Measurements from ENCODE around the gene TP53I3.

TP53I3 gene

GRCh38 chr2:24084386-24085199 is at the start of gene TP53I3:
Gene TP53I3, minus strand, starts transcription at chr2:24084834. Its CDS starts 508 bp downstream, at chr2:24084326.
- peaks cover 19% of the 10 kb centered on the region for H3K36me3 ChIP-seq (replicated peaks)
- H3K9me3 ChIP-seq = no peaks in the 10 kb centered on the region
- H3K4me1 ChIP-seq = peaks cover 8% of the 10 kb centered on the region
- H3K4me3 ChIP-seq = peak within 1 kb of the TSS; percentile 47
- no peaks in the 10 kb centered on the region for H3K27me3 ChIP-seq (ENCODE audit: low read depth)
- peak; percentile 84 to 92 for DNase-seq (ENCODE audit: low spot score in 2 of 2)
- in situ Hi-C loops (cut with MboI; ENCODE audit: low sequenced_read_pairs) = loop anchor here (10.0 kb wide), 1 partner anchor 160 kb away; the partner anchor contains the start of gene ATAD2B

DNA sequence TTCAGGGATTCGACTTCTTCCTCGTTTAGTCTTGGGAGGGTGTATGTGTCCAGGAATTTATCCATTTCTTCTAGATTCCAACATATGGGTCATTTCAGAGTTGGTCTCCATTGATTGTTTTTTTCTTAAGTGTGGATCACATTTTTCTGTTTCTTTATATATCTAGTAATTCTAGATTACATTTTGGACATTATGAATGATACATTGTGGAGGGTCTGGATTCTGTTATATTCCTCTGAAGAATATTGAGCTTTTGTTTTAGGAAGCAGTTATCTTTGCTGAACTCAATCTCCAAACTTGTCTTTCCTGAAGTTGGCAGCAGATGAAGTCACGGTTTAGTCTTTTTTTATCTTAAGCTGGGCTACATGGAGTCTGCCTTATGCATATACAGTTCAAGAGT is 47.9 kb upstream of the TP53I3 start:
- Histone ChIP-seq H3K27me3 (ENCODE audit: low read depth) (no peaks in the 10 kb centered on the region), H3K4me3 (no peak overlapping the region), H3K4me1 (no peaks in the 10 kb centered on the region), H3K9me3 (peaks cover 2% of the 10 kb centered on the region; the same call in 1 of the 2 replicates), H3K36me3 (replicated peaks) (no peaks in the 10 kb centered on the region)
- no peak for DNase-seq (ENCODE audit: low spot score in 2 of 2)
- in situ Hi-C loops (cut with MboI; ENCODE audit: low sequenced_read_pairs) = no loop called here

- DNase-seq (ENCODE audit: low spot score in 2 of 2) = no peak
- H3K4me3 ChIP-seq = no peak overlapping the region
- in situ Hi-C loops (cut with MboI; ENCODE audit: low sequenced_read_pairs) = no loop called here
- no peaks in the 10 kb centered on the region for H3K27me3 ChIP-seq (ENCODE audit: low read depth)
- H3K9me3 ChIP-seq = no peaks in the 10 kb centered on the region; the same call in 1 of the 2 replicates
- H3K4me1 ChIP-seq = peaks cover 5% of the 10 kb centered on the region; the same call in 1 of the 2 replicates
- H3K36me3 ChIP-seq (replicated peaks) = no peaks in the 10 kb centered on the region
Observed at GRCh38 chr2:24125956-24126355, 41.3 kb upstream of the TP53I3 start.

DNA sequence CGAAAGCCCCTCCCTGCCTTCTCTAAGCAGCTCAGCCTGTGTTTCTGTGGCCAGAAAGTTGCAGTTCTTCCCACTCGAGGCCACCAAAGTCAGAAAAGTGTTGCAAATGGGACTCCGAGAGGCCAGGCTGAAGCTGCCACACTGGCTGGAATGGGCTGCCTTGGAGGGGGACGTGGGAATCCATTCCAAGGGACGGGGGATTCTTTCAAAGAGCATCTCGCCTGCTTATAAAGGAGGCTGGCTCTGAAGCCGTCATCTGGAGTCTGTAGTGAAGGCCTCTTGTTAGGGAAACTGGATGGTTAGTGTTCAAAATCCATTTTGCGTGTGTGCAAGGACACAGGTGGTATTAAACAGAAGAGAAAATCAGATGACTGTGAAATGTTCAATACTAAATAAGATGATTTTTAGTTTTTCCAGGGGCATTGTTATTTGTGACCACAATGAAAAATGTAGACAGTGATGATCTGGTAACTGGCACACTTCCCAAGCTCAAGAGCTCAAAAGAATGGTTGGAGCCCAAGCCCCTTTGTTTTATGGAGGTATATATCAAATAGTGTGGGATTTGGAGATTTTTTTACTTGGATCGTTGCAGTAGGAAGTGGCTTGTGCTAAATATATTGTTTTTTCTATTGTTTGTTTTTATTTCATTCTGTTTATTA is 39.4 kb upstream of the TP53I3 start:
- in situ Hi-C loops (cut with MboI; ENCODE audit: low sequenced_read_pairs) = no loop called here
- H3K36me3 ChIP-seq (replicated peaks) = no peaks in the 10 kb centered on the region
- no peaks in the 10 kb centered on the region for H3K9me3 ChIP-seq
- peak overlapping the region; percentile 46 for H3K4me3 ChIP-seq
- DNase-seq (ENCODE audit: low spot score in 2 of 2) = peak; percentile 40 to 52
- H3K27me3 ChIP-seq (ENCODE audit: low read depth) = no peaks in the 10 kb centered on the region
- peaks cover 5% of the 10 kb centered on the region; the same call in 1 of the 2 replicates for H3K4me1 ChIP-seq

DNA sequence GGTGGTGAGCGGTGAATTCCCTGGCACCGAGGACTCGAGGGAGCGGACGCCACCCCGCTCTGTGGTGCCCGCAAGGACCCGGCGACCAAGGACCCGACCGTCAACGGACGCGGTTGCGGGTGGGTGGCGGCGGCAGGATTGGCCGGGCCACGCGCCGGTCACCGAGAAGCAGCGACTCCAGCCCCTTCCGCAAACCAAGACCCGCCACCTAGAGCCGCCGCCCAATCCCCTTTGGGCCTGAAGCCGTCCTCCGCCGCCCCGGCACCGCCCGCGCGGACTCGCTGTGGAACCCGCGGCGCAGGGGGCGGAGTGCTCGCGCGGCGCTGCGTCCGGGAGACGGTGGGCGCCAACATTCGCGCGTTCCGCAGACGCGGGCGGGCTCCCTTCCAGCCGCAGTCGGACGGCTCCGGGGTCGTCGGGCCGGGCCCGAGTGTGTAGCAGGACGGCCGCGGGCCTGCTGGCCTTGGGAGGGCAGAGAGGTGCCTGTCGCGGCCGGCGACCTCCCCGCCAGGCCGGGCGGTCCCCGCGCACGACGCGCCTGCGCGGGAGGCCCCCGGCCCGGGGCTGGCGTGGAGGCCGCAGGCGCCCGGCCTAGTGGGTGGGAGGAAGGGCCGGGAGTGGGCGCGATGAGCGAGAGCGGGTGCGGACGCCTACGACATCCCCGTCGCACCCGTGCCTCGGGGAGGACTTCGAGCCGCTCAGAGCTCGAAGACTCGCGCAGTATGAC is 38.7 kb upstream of the TP53I3 start, which contains the start of the genes FAM228B and PFN4:
TSS of gene FAM228B (plus strand) at position 275 of the 727 bp plus-strand sequence. CDS start 893 bp downstream, outside the sequence.
TSS of gene PFN4 (minus strand) at position 140 of the 727 bp plus-strand sequence. CDS start 799 bp downstream, outside the sequence.
- H3K36me3 ChIP-seq (replicated peaks) = no peaks in the 10 kb centered on the region
- in situ Hi-C loops (cut with MboI; ENCODE audit: low sequenced_read_pairs) = no loop called here
- peaks cover 5% of the 10 kb centered on the region; the same call in 1 of the 2 replicates for H3K4me1 ChIP-seq
- H3K27me3 ChIP-seq (ENCODE audit: low read depth) = no peaks in the 10 kb centered on the region
- DNase-seq (ENCODE audit: low spot score in 2 of 2) = peak; percentile 57 to 86
- H3K4me3 ChIP-seq = peak within 1 kb of the TSS; percentile 46
- no peaks in the 10 kb centered on the region for H3K9me3 ChIP-seq

GRCh38 chr2:24122366-24123194 is 37.9 kb upstream of the TP53I3 start:
- no peaks in the 10 kb centered on the region for H3K9me3 ChIP-seq
- H3K36me3 ChIP-seq (replicated peaks) = no peaks in the 10 kb centered on the region
- in situ Hi-C loops (cut with MboI; ENCODE audit: low sequenced_read_pairs) = no loop called here
- no peak for DNase-seq (ENCODE audit: low spot score in 2 of 2)
- H3K27me3 ChIP-seq (ENCODE audit: low read depth) = no peaks in the 10 kb centered on the region
- H3K4me1 ChIP-seq = peaks cover 5% of the 10 kb centered on the region; the same call in 1 of the 2 replicates
- peak overlapping the region; percentile 46 for H3K4me3 ChIP-seq

DNA sequence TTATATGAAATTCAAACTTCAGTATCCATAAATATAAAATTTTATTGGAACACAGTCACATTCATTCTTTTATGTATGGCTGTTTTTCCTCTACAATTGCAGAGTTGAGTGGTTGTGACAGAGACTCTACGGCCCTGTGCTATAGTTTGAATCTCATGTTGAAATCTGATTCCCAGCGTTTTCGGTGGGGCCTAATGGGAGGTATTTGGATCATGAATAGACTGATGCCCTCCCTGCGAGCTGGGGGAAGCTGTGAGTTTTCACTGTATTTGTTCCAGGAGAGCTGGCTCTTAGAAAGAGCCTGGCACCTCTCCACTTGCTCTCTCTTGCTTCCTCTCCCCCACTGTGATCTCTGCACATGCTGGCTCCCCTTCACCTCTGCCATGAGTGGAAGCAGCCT is 36.8 kb upstream of the TP53I3 start:
- Histone ChIP-seq H3K27me3 (ENCODE audit: low read depth) (no peaks in the 10 kb centered on the region), H3K36me3 (replicated peaks) (no peaks in the 10 kb centered on the region), H3K4me3 (no peak overlapping the region), H3K9me3 (no peaks in the 10 kb centered on the region), H3K4me1 (peaks cover 5% of the 10 kb centered on the region; the same call in 1 of the 2 replicates)
- in situ Hi-C loops (cut with MboI; ENCODE audit: low sequenced_read_pairs) = no loop called here
- DNase-seq (ENCODE audit: low spot score in 2 of 2) = no peak

DNA sequence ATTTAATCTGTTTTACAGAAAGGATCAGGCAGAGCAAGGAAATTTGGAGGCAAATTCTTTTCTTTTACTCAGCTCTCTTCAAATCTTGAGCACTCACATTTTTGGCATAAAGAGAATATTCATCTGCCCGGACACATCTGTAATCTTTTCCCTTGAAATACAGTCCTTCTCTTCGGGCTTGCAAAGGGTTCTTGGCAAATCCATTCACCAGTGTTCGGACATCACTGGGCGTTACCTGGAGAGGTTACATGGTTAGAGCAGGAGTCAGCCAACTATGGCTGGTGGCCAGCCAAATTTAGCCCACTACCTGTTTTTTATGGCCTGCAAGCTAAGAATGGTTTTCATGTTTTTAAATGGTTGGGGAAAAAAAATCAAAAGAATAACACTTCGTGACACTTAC is 36.4 kb upstream of the TP53I3 start:
- in situ Hi-C loops (cut with MboI; ENCODE audit: low sequenced_read_pairs) = no loop called here
- Histone ChIP-seq H3K27me3 (ENCODE audit: low read depth) (no peaks in the 10 kb centered on the region), H3K4me3 (no peak overlapping the region), H3K9me3 (no peaks in the 10 kb centered on the region), H3K4me1 (peaks cover 5% of the 10 kb centered on the region; the same call in 1 of the 2 replicates), H3K36me3 (replicated peaks) (no peaks in the 10 kb centered on the region)
- DNase-seq (ENCODE audit: low spot score in 2 of 2) = no peak

DNA sequence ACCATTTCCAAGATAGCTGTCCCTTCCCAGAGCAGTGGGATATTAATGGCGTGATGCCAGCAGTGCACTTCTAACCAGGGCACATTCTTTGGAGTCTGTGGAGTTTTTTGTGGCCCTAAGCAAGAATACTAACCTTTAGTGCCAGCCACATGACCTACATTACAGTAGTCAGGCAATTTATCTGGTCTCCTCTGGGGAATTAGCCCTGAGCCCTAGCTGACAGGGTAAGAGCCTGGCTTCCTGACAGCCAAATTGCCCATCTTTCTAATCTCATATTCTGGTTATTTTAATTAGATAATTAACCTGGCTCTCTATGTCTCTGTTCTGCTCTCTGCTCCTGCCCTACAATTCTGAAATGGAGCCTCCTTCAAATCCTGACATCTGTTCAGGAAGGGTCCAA is 33.3 kb upstream of the TP53I3 start:
- H3K4me3 ChIP-seq = no peak overlapping the region
- peaks cover 5% of the 10 kb centered on the region; the same call in 1 of the 2 replicates for H3K4me1 ChIP-seq
- no peak for DNase-seq (ENCODE audit: low spot score in 2 of 2)
- in situ Hi-C loops (cut with MboI; ENCODE audit: low sequenced_read_pairs) = no loop called here
- 0 out of 2 replicates have a peak, but pooled peaks cover 3% of the 10 kb centered on the region for H3K9me3 ChIP-seq
- H3K36me3 ChIP-seq (replicated peaks) = no peaks in the 10 kb centered on the region
- no peaks in the 10 kb centered on the region for H3K27me3 ChIP-seq (ENCODE audit: low read depth)

DNA sequence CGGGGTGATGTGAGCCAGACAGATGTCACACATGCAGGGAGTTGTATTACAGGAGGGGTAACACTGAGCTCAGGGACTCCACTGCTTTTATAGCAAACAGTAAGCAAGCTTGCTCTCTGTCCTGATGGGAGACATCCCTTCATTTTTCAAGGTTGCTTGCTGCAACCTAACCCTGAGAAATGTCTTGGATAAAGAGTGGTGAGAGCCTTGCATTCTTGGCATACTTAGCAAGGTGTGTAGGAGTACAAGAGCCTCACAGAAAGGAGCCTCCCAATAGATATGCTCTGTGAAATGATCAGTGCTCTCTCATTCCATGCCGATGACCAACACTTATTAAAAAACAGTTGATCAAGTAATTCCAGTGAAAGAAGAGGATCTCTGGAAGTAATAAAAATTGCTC is 30.4 kb upstream of the TP53I3 start:
- in situ Hi-C loops (cut with MboI; ENCODE audit: low sequenced_read_pairs) = no loop called here
- no peaks in the 10 kb centered on the region for H3K4me1 ChIP-seq
- H3K36me3 ChIP-seq (replicated peaks) = no peaks in the 10 kb centered on the region
- no peaks in the 10 kb centered on the region for H3K27me3 ChIP-seq (ENCODE audit: low read depth)
- H3K9me3 ChIP-seq = 0 out of 2 replicates have a peak, but pooled peaks cover 3% of the 10 kb centered on the region
- DNase-seq (ENCODE audit: low spot score in 2 of 2) = no peak
- H3K4me3 ChIP-seq = no peak overlapping the region

- Histone ChIP-seq H3K9me3 (0 out of 2 replicates have a peak, but pooled peaks cover 6% of the 10 kb centered on the region), H3K27me3 (ENCODE audit: low read depth) (no peaks in the 10 kb centered on the region), H3K36me3 (replicated peaks) (no peaks in the 10 kb centered on the region), H3K4me3 (no peak overlapping the region), H3K4me1 (no peaks in the 10 kb centered on the region)
- no peak for DNase-seq (ENCODE audit: low spot score in 2 of 2)
- in situ Hi-C loops (cut with MboI; ENCODE audit: low sequenced_read_pairs) = no loop called here
Observed at GRCh38 chr2:24111407-24111901, 26.8 kb upstream of the TP53I3 start.

DNA sequence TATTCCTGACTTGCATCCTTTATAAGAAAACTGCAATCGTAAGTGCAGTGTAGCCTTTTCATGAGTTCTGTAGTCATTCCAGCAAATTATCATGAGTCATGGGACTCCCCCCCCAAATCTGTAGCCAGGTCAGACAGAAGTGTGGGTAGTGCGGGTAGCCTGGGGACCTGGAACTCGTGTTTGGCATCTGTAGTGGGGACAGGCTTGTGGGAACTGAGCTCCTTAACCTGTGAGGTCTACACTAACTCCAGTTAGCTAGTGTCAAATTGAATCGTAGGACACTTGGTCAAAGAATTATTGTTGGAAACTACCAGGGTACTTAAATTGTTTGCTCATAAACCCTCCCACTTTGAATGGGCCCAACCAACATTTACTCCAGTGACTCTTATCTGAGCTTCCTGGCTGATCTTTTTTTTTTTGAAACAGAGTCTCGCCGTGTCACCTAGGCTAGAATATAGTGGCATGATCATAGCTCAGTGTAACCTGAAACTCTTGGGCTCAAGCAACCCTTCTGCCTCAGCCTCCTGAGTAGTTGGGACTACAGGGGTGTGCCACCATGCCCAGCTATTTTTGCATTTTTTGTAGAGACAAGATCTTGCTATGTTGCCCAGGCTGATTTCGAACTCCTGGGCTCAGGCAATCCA is 26.1 kb upstream of the TP53I3 start:
- Histone ChIP-seq H3K36me3 (replicated peaks) (no peaks in the 10 kb centered on the region), H3K4me3 (no peak overlapping the region), H3K27me3 (ENCODE audit: low read depth) (no peaks in the 10 kb centered on the region), H3K4me1 (no peaks in the 10 kb centered on the region), H3K9me3 (0 out of 2 replicates have a peak, but pooled peaks cover 6% of the 10 kb centered on the region)
- in situ Hi-C loops (cut with MboI; ENCODE audit: low sequenced_read_pairs) = no loop called here
- no peak for DNase-seq (ENCODE audit: low spot score in 2 of 2)
